Osteocyte (in vitro differentiated cells): ENCODE measurements around the gene OSER1. TPM values are rescaled to one million over a fixed set of nuclear protein-coding genes. Genes with fewer than 3 reads are reported as not detected.
A peak's percentile ranks its signal among the peaks of the same experiment; 100 is the strongest.
"Not testable (repeated sequence)": the region's sequence is repeated elsewhere in the genome, so short reads cannot be mapped to it uniquely, and the experiment has no call there.

Experiments used
- DNase-seq: peaks from one replicate; pipeline ENCODE4 v3.0.0; 2021; ENCODE audit warnings: mixed read lengths; ENCODE audit not compliant: unreplicated experiment; ENCODE audit errors: extremely low spot score
- H3K27ac Mint-ChIP-seq: one replicate; pipeline ENCODE4 v1.8.0; 2021; ENCODE audit warnings: mild to moderate bottlenecking, mixed read lengths; ENCODE audit not compliant: unreplicated experiment
- H3K27me3 Mint-ChIP-seq: one replicate; pipeline ENCODE4 v1.8.0; 2021; ENCODE audit warnings: mixed read lengths; ENCODE audit not compliant: unreplicated experiment
- H3K36me3 Mint-ChIP-seq: one replicate; pipeline ENCODE4 v1.8.0; 2021; ENCODE audit warnings: mixed read lengths; ENCODE audit not compliant: unreplicated experiment
- H3K4me1 Mint-ChIP-seq: one replicate; pipeline ENCODE4 v1.8.0; 2021; ENCODE audit warnings: mixed read lengths; ENCODE audit not compliant: unreplicated experiment
- H3K4me3 Mint-ChIP-seq: one replicate; pipeline ENCODE4 v1.8.0; 2021; ENCODE audit warnings: mild to moderate bottlenecking, moderate library complexity, mixed read lengths; ENCODE audit not compliant: unreplicated experiment
- H3K9me3 Mint-ChIP-seq: one replicate; pipeline ENCODE4 v1.8.0; 2021; ENCODE audit warnings: mixed read lengths; ENCODE audit not compliant: unreplicated experiment
- CTCF ChIP-seq: fragments of 200-600 bp; sonication (generic); IDR thresholded peaks from 2 replicates; pipeline ENCODE4 v1.5.0; 2021; ENCODE audit warnings: antibody characterized with exemption, mild to moderate bottlenecking, moderate library complexity
- total RNA-seq: library from RNA; stranded (reverse); gene quantifications from 2 replicates; pipeline ENCODE4 v1.2.1, GENCODE V29; 2021

The OSER1 gene
- total RNA-seq, 1 donor from 2014 or later = 41.2 TPM

- Mint-ChIP-seq H3K27me3 (no peaks in the 10 kb centered on the region), H3K4me1 (peaks cover 8% of the 10 kb centered on the region), H3K27ac (no peak overlapping the region), H3K4me3 (no peak overlapping the region), H3K36me3 (peaks cover 37% of the 10 kb centered on the region), H3K9me3 (no peaks in the 10 kb centered on the region)
- no peak for DNase-seq
- no peak for TF ChIP-seq CTCF
Observed at GRCh38 chr20:44195605-44196004, 15.0 kb downstream of the OSER1 start.

- no peaks in the 10 kb centered on the region for H3K9me3 Mint-ChIP-seq
- H3K27ac Mint-ChIP-seq = no peak overlapping the region
- H3K27me3 Mint-ChIP-seq = no peaks in the 10 kb centered on the region
- TF ChIP-seq CTCF = no peak
- no peak for DNase-seq
- H3K4me1 Mint-ChIP-seq = peaks cover 8% of the 10 kb centered on the region
- no peak overlapping the region for H3K4me3 Mint-ChIP-seq
- peaks cover 21% of the 10 kb centered on the region for H3K36me3 Mint-ChIP-seq
Observed at GRCh38 chr20:44193801-44194200, 16.8 kb downstream of the OSER1 start.

GRCh38 chr20:44191640-44192039, 18.9 kb downstream of the OSER1 start:
- not testable (repeated sequence) for H3K27ac Mint-ChIP-seq, H3K36me3 Mint-ChIP-seq, H3K9me3 Mint-ChIP-seq, DNase-seq, H3K4me3 Mint-ChIP-seq, H3K27me3 Mint-ChIP-seq
- H3K4me1 Mint-ChIP-seq = peaks cover 26% of the 10 kb centered on the region

- not testable (repeated sequence) for DNase-seq, H3K36me3 Mint-ChIP-seq, H3K27me3 Mint-ChIP-seq, H3K9me3 Mint-ChIP-seq, H3K27ac Mint-ChIP-seq, H3K4me3 Mint-ChIP-seq
- peak; percentile 91 for TF ChIP-seq CTCF
- H3K4me1 Mint-ChIP-seq = peaks cover 37% of the 10 kb centered on the region
Observed at GRCh38 chr20:44190197-44190852, 20.2 kb downstream of the OSER1 start.

GRCh38 chr20:44188752-44189151, 21.8 kb downstream of the OSER1 start:
- no peak for TF ChIP-seq CTCF
- Mint-ChIP-seq H3K27me3 (no peaks in the 10 kb centered on the region), H3K4me3 (no peak overlapping the region), H3K36me3 (no peaks in the 10 kb centered on the region), H3K9me3 (no peaks in the 10 kb centered on the region), H3K4me1 (peaks cover 51% of the 10 kb centered on the region), H3K27ac (peak overlapping the region; percentile 77)
- no peak for DNase-seq
